SHP77 (cell line): Measurements from ENCODE around the gene ATG2A.

Experiments used
- DNase-seq, 2 experiments: peaks; one replicate each; lab custom pipeline; 2025; lab: John Stamatoyannopoulos, UW

Gene ATG2A

DNA sequence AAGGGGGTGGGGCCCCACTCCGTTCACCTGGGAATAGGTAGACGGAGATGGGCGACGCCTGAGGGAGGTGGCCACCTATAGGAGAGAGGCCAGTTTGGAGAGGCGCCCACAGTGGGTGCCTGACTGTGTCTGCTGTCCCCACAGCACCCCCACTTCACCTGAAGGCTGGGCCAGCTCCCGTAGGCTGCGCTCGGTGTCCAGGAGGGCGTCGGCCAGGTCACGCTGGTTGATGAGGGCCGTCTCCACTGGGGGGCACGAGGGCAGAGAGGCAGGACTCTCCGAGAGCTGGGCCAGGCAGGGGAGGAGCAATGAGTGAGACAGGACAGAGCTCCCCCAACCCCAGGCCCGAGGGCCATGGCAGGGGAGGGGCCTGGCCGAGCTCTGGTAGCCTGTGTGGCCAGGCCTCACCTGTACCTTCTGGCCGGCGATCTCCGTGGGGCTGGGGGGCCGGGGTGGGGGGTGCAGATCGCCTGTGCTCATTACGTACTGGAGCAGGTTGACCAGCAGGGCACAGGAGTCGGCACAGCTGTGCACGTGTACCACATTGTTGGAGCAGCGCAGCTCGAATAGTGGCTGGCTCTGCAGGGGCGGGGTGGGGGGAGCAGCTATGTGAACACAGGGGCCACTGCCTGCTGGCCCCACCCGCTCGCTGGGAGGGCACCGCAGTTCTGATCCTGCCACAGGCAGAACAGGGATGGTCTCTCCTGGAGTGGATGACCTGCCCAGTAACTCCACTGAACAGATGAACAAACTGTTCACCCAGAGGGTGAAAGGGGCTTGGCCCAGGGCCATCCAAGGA, 14.7 kb downstream of the ATG2A start:
- no peak for DNase-seq

DNA sequence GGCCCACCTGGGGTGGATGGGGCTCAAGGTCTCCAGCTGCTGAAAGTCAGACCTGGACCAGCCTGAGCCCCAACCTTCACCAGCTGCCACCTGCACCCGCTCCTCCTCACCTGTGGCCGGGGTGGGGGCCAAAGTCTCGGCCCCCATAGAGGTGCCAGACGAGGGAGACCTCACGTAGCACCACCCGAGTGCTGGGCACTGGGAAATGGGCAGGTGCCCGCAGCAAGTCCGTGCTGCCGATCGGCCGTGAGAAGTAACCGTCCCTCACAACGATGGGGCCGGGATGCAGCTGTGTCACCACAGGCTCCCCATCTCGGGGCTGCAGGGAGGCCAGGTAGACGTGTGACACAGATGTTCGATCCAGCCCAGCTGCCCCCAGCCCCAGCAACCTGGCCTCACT, 16.2 kb downstream of the ATG2A start:
- DNase-seq: no peak

DNA sequence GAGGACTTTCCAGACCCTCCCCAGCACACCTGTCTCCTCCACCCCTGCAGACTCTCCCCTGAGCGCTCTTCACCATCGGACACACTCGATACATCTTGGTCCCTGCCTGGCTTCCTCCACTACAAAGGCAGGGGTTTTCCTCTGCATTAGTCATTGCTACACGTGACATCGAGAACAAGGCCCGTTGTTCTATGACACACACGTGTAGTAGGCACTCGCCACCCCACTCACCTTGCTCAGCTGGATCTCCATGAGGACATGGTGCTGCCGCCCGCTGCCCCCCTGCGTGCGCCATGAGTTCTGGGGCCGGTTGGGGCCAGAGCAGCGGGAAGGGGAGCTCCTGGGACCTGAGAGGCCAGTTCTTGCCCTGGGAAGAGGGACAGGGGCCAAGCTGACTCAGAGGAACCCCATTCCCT, 16.7 kb downstream of the ATG2A start:
- DNase-seq: no peak

DNA sequence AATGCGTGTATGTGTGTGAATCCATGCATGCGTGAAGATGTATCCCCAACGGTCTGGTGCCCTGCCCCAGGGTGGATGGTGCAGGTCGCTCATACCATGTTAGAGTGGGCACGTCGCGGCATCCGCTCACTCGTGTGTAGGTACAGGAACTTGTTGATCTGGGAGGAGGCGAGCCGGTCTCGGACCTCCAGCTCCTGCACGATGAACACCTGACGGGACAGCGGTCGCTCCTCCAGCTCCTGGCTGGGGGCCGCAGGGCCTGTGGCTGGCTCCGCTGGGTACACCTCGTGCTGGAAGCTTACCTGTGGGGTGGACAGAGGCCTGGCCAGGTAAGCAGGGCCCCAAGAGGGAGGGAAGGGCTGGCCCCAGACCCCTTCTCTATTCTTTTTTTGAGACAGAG, 18.5 kb downstream of the ATG2A start:
- DNase-seq: no peak

DNA sequence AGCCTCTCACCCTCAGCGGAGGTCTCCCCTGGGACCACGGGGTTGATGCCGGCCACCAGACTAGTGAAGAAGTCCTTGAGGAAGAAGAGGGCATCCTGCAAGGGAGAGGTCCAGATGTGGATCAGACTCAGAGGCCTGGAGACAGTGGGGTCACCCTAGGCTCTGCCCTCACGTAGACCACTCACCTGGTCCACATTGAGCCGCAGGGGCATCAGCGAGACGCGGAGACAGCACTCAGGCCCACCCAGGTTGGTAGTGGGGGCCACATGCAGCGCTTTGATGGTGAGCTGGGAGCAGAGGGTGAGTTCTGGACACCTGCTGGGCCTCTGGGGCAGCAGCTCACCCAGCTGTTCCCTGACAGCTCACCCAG, 18.9 kb downstream of the ATG2A start:
- DNase-seq: no peak

DNA sequence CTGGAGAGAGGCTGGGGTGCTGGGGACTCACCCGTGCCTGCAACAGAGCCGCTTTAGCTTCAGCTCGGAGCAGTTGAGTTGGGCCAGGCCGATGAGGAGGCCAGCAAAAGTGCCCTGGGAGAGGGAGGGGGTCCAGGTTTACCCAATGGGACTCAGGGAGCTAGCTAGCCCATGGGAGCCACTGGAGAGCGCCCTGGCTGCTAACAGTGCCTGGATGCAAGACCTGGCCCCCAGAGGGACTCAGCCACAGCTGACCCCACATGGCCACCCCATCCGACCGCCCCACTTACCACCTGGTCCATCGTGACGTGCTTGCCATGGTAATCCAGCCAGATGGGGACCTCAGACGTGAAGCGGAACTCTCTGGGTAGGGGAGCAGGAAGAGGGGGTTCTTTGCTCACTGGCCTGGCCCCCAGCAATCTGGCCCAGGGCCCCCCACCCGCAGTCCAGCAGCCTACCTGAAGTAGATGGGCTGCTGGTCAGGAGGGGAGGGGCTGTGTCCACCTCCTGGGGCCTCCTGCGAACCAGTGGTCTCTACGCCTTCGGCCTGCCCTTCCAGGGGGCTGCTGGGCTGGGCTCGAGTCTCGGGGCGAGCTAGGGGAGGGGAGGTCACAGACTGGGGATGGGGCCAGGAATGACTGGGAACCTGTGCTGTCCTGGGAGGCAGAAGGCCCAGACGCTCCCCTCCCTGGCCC, 19.5 kb downstream of the ATG2A start:
- no peak for DNase-seq

DNA sequence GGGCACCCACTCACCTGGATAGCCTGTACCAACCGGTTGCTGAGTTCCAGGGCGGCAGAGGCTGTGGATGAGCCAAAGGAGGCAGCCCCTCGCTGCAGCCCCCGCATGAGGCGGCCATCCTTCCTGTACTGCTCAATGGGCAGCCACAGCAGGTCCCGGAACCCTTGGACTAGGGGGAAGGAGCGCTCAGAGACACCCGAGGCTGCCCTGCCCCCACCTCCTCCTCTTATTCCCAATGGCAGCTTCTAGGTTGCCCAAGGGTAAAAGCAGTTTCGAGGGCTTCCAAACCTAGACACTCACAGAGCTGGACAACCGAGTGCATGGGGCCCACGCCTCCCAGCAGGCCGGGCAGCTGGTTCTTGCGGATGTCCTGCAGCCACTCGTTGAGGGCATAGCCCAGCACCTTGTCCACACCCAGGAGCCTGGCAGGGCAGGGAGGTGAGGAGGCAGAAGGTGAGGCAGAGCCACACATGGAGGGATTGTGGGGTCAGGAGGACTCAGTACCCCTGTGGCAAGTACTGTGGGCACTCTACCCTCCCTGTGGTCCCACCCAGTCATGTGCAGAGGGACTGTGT, 20.5 kb downstream of the ATG2A start:
- no peak for DNase-seq

DNA sequence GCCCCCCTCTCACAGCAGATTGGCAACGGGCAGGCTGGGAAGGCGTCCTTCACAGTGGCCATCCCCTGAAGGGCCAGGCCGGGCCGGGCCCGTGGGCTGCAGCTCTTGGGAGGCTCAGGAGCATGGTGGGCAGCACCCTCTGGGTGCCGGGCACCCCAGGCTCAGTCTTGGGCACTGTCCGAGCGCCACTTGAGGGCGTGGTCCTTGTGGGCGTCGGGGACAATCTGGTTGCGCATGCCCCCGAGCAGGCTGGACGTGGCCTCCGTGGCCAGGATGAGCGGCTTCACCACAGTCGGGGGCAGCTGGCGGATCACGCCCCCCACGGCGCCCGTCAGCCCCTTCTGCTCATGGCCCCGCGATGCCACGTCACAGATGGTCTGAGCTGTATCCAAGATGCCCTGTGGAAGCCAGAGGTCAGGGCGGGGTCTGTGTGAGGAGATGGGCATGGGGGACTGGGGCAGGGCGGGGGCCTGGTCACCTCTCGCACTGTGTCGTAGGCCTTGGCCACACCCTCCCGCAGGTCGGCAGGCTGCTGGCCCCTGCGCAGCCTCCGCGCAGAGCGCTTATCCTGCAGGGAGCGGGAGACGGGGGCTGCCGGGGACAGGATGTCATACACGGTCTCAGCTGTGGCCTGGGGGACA, 22.1 kb downstream of the ATG2A start:
- DNase-seq: no peak

DNA sequence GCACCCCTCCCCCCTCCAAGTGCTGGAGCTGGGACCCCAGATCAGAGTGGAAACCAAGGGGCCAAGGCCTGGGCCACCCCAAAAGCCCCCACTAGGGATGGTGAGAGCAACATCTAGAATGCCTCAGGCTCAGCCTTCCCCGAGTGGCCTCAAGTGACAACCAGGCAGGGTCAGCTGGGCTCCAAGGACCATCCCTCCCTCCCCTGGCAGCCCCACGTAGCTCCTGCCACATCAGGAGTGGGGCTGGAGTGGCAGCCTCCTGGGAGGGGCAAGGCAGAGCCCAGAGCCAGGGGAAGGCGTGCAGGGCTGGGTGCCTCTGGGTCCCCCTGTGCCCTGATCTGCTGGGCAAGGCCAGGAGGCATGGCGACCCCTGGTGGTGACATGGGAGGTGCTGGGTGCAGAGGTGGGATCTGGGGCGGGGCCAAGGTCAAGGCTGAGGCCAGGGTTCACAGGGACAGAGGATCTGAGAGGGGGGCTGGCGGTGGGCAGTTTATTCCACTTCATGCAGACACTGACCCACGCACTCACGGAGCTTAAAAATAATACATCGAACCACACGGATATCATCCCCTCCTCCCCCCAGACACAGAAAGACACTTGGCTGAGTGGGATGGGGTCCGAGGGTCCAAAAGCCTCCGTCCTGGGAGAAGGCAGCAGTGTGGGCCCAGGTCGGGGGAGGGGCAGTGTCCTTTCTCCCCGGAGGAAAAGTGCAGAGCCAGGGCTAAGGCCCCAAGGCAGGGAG, 22.8 kb downstream of the ATG2A start:
- peak; percentile 32 to 73 for DNase-seq

DNA sequence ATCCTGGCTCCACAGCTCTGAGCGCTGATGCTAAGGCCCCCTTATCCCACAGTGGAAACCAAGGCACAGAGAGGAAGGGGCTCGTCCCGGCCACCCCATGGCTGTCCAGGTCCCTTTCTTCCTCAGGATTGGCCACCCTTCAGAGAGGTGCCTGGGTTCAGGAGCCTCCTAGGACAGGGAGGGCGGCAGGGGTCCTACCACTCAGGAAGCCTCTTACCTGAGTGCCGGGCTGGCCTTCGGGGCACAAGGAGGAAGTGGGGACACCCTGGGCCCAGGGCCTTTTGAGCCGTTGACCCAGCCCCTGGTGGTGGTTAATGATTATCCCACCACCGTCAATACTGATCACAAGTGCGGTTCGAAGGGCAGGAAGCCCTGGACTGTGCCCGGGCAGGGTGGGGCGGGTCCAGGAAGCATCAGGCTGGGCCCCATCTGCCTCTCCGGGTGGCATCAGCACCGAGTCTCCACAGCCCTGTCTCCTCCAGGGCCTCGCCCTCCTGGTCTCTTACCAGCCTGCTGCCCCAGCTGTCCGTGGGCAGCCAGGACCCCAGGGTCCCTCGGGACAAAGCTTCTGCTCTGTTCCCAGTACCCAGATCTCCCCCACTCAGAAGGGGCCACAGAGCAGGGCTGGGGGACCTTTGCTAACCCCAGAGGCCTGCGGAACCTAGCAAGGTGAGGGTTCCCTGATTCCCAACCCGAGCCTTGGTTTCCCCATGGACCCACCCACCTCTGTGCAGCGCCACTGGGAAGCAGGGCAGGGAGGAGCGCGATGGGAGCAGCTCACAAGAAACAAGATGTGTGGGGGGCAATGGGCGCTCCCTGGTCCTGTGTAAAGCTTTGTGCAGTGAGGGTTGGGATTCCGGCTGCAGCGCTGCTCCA, 23.6 kb downstream of the ATG2A start:
- DNase-seq: no peak

DNA sequence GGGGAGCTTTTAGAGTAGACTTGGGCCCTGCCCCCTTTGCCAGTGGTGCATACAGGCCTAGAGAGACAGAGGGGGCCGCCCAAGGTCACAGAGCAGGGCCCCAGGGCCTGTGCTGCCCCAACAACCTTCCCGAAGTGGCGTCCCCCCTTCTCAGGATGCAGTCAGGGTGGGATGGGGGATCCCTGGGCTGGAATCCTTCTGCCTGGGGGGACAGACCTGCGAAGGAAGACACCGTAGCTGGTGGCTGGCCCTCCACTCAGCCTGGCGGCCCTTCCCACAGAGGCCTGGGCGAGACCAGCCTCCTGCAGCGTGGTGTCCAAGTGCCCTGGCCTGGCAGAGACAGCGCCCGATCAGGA, 24.2 kb downstream of the ATG2A start:
- no peak for DNase-seq

DNA sequence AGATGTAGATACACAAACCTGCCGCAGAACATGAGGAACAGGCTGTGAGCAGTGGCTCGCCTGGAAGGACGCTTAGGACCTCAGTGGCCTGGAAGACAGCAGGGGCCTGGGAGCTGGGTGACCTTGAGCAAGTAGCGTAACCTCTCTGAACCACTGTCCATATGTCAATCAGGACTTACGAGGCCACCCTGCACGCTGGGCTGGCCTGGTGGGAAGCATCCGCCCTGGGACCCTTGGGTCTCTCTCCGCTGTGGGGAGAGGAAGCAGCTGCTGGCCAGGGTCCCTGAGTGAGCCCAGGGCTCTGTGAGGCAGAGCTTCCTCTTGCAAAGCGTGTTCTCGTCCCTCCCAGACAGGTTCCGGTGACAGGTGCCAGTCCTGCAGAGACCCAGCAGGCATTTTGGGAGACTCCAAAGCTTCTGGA, 24.6 kb downstream of the ATG2A start:
- no peak for DNase-seq

DNA sequence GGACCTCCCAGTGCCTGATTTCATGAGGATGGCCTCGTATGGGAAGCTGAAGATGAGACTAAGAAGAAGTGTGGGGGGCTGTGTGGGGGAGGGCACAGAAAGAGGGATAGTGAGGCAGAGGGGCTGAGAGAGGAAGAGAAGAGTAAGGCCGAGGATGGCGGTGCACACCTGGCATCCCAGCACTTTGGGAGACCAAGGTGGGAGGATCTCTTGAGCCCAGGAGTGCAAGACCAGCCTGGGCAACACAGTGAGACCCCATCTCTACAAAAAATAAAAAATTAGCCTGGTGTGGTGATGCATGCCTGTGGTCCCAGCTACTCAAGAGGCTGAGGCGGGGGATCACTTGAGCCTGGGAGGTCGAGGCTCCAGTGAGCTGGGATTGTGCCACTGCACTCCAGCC, 25.1 kb downstream of the ATG2A start:
- no peak for DNase-seq

DNA sequence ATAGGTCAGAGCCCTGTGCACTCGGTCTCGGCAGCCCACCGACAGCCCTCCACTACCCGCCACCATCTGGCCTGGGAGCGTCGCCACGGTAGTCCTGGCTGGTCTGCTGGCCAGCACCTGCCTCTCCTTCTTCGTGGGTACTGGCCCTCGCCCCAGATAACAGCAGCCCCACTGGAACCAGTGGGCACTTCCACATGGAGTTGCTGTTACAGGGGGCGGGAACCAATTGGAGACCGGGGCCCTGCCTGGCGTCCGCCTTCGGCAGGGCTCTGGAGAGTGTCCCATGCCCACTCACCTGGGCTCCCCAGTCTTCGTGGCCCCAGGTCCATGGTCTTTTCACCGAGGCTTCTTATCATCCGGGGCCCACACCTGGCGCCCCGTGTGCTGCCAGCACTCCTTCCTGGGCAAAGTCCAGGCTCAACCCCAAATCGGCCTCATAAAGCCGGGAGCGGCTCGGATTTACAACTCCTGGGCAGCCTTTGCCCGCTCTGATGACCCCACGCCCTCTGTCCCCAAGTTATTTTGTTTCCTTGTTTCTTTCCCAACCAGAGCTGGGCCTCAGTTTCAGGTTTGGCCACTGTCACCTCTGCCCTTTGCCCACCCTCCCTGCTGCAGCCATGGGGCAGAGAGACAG, 25.7 kb downstream of the ATG2A start:
- DNase-seq: no peak

DNA sequence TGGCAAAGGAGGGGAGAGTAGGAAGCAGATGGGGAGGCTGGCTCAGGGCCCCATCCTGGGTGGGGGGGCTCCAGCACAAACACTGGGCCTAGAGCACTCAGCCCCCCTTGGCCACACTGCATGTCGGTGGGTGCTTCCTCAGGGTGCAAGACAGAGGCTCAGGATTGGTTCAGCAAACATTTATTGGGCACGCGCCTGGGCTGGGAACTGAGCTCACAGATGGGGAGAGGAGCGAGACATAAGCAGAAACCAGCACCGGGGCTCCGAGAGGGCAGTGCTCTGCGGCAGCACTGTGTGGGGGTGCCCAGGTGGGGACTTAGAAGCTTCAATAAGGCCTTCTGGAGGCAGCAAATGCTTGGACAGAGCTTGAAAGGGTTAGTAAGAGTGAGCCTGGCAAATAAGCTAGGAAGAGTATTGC, 26.5 kb downstream of the ATG2A start:
- DNase-seq: no peak

DNA sequence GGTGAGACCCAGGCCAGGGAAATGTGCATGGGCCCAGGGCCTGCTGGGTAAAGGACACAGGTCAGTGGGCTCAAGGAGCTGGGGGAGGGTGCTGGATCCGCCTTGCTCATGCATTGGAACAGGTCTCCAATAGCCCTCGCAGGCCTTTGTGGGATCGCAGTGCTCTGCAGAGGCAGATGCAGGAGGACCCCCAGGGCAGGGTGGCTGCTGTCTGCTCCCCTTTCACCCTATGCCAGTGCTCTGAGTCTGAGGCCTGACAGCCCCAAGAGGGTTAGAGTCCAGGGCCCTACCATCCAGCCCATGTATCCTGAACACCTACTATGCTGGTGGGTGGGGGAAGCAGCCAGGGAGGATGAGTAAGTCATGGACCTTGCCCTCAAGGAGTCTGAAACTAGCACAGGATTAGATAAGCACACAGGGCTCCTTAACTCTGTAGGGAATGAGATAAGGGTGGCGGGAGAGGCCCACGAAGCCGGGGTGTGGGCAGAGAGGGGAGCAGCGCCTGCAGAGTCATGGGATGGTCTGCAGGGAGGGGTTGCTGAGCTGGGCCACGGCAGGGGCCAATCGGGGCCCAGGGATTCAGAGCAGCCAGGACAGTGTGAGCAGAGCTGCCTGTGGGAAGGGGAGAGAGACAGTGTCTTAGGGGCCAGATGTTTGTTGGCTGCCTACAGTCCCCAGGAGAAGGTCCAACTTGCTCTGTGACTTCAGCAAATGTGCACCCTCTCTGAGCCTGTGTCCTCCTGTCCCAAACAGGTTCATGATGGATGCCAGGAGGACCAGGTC, 28.1 kb downstream of the ATG2A start:
- DNase-seq: no peak

DNA sequence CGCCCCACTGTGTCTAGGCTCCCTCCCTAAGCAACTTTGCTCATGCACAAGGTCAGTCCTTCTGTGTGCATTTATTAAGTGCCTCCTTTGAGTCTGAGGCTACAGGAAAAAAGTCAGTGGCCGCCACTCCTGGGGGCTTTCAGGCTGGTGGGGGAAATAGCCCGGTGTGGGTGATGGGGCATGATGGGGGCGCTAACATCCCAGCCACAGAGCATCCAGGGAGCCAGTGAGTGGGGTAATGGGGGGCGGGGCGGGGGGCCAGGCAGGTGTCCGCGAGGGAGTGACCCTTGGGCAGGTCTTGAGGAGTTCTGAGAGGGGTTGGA, 28.6 kb downstream of the ATG2A start:
- no peak for DNase-seq

DNA sequence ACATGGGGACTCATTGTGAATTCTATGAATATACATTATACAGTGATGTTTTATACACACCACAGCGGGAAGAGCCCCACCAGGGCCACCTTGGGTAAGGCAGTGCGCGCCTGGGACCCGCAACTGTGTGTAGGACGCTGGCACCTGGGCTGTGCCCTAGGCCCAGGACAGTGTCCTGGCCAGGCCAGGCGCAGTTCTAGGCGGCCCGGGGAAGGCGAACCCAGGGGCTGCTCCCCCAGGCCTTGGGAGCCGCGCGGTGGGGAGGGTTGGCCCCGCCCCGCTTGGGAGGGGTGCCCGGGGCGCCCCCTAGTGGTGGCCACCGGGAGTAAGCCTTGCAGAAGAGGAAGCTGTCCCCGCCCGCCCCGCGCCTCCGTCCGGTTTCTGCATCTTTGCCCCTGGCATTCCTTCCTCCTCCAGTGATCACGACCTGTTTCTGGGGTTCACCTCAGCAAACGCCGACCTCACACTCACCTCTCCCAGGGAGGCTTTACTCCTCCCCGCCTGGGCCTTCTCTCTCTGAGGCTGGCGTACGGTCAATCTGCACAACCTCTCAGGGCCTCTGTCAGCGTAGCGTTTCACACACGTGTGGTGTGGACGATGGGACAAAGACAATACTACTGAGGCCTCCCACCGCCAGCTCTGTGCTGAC, 29.1 kb downstream of the ATG2A start:
- peak; percentile 62 to 69 for DNase-seq

DNA sequence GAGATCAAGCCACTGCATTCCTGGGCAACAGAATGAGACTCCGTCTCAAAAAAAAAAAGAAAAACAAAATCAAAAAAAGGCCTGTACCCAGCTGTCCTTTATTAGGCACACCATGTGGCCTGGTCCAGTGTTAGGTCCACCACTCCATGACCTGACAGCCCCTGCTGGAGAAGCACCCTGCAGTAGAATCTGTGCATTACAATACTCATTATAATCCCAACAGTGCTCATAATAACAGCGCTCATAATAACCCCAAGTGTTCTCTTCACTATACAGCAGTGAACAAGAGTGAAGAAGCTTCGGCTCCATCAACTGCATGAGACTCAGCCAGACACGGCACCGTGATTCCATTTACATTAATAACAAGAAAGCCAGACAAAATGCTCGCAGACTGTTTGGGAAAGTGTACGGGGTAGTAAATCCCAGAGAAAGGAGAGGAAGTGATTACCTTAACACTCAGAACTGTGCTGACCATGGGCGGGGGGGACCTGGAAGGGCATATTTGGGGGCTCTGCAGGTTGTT, 29.7 kb downstream of the ATG2A start:
- peak in 1 of 2 experiments; percentile 21 for DNase-seq
